ENCODE data around the gene CLCN1. TPM values are rescaled to one million over a fixed set of nuclear protein-coding genes. Genes with fewer than 3 reads are reported as not detected.

The CLCN1 gene
- total RNA-seq, 2 experiments from 2014 or later = not detected

- no peaks in the 10 kb centered on the region for H3K4me1 ChIP-seq (ENCODE audit: insufficient read depth, low read length, poor library complexity, severe bottlenecking)
- CTCF ChIA-PET (ENCODE audit: unreplicated experiment) = no interaction called here
- TF ChIP-seq CTCF (conservative IDR thresholded peaks at IDR 0.05; ENCODE audit: low read length) (no peak), EZH2phosphoT487 (IDR thresholded peaks at IDR 0.05; ENCODE audit: borderline replicate concordance, low read depth, low read length) (no peak)
- H3K9me2 ChIP-seq (ENCODE audit: insufficient read depth, low read length) = no peaks in the 10 kb centered on the region
- H3K4me2 ChIP-seq (ENCODE audit: low read length) = no peak overlapping the region
- no peak overlapping the region for H2AFZ ChIP-seq (ENCODE audit: low read length)
- DNase-seq (ENCODE audit: low spot score) = no peak
- no peaks in the 10 kb centered on the region for H3K9me3 ChIP-seq (ENCODE audit: low read length)
- BruUV-seq (replicated peaks) = no TSS peak
- H3K27ac ChIP-seq (ENCODE audit: low read depth, low read length, poor library complexity, severe bottlenecking) = no peak overlapping the region
- 0 out of 2 replicates have a peak, but pooled peaks cover 7% of the 10 kb centered on the region for H4K20me1 ChIP-seq (ENCODE audit: insufficient read depth, low read length)
- H3K4me3 ChIP-seq (ENCODE audit: low read depth, low read length, poor library complexity, severe bottlenecking) = no peak overlapping the region
- intact Hi-C loops (cut with micrococcal nuclease; ENCODE audit: unreplicated experiment) = no loop called here
- no peaks in the 10 kb centered on the region for H3K79me2 ChIP-seq (ENCODE audit: insufficient read depth, low read depth, low read length)
- peaks cover 98% of the 10 kb centered on the region for H3K36me3 ChIP-seq (ENCODE audit: insufficient read depth, low read length)
- POLR2A ChIA-PET = interaction anchor here (0.6 kb wide), 1 partner anchor 35 kb away, joined by 3 read pairs; no protein-coding TSS in a partner anchor
These were observed 12.2 kb upstream of the CLCN1 start for GRCh38 chr7:143303733-143304132.

- CTCF ChIA-PET (ENCODE audit: unreplicated experiment) = interaction anchor here (1.2 kb wide), 1 partner anchor 65 kb away, joined by 4 read pairs; no protein-coding TSS in a partner anchor
- Histone ChIP-seq H2AFZ (ENCODE audit: low read length) (no peak overlapping the region), H3K4me3 (ENCODE audit: low read depth, low read length, poor library complexity, severe bottlenecking) (no peak overlapping the region), H3K79me2 (ENCODE audit: insufficient read depth, low read depth, low read length) (no peaks in the 10 kb centered on the region), H3K9me3 (ENCODE audit: low read length) (no peaks in the 10 kb centered on the region), H3K36me3 (ENCODE audit: insufficient read depth, low read length) (peaks cover 98% of the 10 kb centered on the region), H3K27ac (ENCODE audit: low read depth, low read length, poor library complexity, severe bottlenecking) (no peak overlapping the region), H4K20me1 (ENCODE audit: insufficient read depth, low read length) (0 out of 2 replicates have a peak, but pooled peaks cover 7% of the 10 kb centered on the region), H3K4me2 (ENCODE audit: low read length) (no peak overlapping the region), H3K9me2 (ENCODE audit: insufficient read depth, low read length) (no peaks in the 10 kb centered on the region), H3K4me1 (ENCODE audit: insufficient read depth, low read length, poor library complexity, severe bottlenecking) (no peaks in the 10 kb centered on the region)
- BruUV-seq (replicated peaks) = no TSS peak
- no peak for TF ChIP-seq CTCF (conservative IDR thresholded peaks at IDR 0.05; ENCODE audit: low read length)
- no peak for TF ChIP-seq EZH2phosphoT487 (IDR thresholded peaks at IDR 0.05; ENCODE audit: borderline replicate concordance, low read depth, low read length)
- POLR2A ChIA-PET = no interaction called here
- intact Hi-C loops (cut with micrococcal nuclease; ENCODE audit: unreplicated experiment) = loop anchor here (1.0 kb wide), 1 partner anchor 65 kb away; no protein-coding TSS in a partner anchor
- no peak for DNase-seq (ENCODE audit: low spot score)
These were observed 11.0 kb upstream of the CLCN1 start for GRCh38 chr7:143304938-143305337.

GRCh38 chr7:143305423-143306070, 10.4 kb upstream of the CLCN1 start:
- Histone ChIP-seq H3K27ac (ENCODE audit: low read depth, low read length, poor library complexity, severe bottlenecking) (no peak overlapping the region), H3K4me2 (ENCODE audit: low read length) (no peak overlapping the region), H3K4me1 (ENCODE audit: insufficient read depth, low read length, poor library complexity, severe bottlenecking) (no peaks in the 10 kb centered on the region), H3K79me2 (ENCODE audit: insufficient read depth, low read depth, low read length) (no peaks in the 10 kb centered on the region), H3K9me2 (ENCODE audit: insufficient read depth, low read length) (no peaks in the 10 kb centered on the region), H2AFZ (ENCODE audit: low read length) (no peak overlapping the region), H3K9me3 (ENCODE audit: low read length) (no peaks in the 10 kb centered on the region), H3K4me3 (ENCODE audit: low read depth, low read length, poor library complexity, severe bottlenecking) (no peak overlapping the region), H3K36me3 (ENCODE audit: insufficient read depth, low read length) (peaks cover 93% of the 10 kb centered on the region), H4K20me1 (ENCODE audit: insufficient read depth, low read length) (0 out of 2 replicates have a peak, but pooled peaks cover 7% of the 10 kb centered on the region)
- TF ChIP-seq CTCF (conservative IDR thresholded peaks at IDR 0.05; ENCODE audit: low read length) (peak; percentile 86), EZH2phosphoT487 (IDR thresholded peaks at IDR 0.05; ENCODE audit: borderline replicate concordance, low read depth, low read length) (no peak)
- DNase-seq (ENCODE audit: low spot score) = peak; percentile 47
- no TSS peak for BruUV-seq (replicated peaks)
- intact Hi-C loops (cut with micrococcal nuclease; ENCODE audit: unreplicated experiment) = loop anchor here (1.0 kb wide), 1 partner anchor 65 kb away; no protein-coding TSS in a partner anchor
- CTCF ChIA-PET (ENCODE audit: unreplicated experiment) = interaction anchor here (1.2 kb wide), 1 partner anchor 65 kb away, joined by 4 read pairs; no protein-coding TSS in a partner anchor
- POLR2A ChIA-PET = no interaction called here

Measured in OCI-LY7 (cell line).